ENCODE measurements around the gene RANBP1. TPM values are rescaled to one million over a fixed set of nuclear protein-coding genes. Genes with fewer than 3 reads are reported as not detected.

RANBP1 gene
- total RNA-seq, 1 experiment from 2014 or later, result 522 TPM

DNA sequence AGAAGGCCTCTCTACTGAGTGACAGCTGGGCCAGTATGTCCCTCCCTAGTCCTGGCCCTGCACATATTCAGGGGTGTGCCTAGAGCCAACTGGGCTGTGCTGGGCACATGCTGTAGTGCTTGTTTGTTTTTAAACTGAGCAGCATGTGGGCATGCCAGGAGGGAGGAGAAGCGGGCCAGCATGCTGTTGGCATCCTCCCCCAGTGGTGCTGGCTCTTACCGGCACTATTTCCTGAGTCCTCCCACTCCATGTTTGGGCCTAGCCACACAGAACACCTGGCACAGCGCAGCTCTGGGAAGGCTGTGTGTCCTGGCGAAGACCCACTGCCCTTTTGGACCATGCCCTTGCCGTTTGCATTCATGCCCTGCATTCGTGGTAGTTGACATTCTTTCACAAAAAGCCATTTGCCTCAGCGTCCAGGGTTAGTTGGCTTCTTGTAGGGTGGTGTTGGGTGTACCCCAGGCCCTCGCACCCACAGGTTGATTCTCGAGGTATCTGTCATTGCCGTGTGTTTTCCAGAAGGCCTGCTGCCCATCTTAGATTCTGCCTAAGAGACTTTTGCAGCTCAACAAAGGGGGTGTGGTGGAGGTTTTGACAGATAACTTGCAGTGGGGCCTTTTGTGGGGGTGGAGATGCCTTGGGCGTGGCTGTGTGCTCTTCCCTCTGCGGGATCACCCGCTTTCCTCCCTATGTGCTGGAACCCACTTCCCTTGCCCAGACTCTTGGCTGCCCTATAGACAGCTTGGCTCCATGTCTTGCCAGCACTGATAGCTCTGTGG lies 22.3 kb upstream of the RANBP1 start:
- Histone ChIP-seq H4K20me1 (ENCODE audit: control insufficient read depth, insufficient read depth, insufficient read length) (no peaks in the 10 kb centered on the region), H3K23me2 (ENCODE audit: insufficient read length, low read depth, low read length, poor library complexity, severe bottlenecking) (no peaks in the 10 kb centered on the region), H3K79me2 (ENCODE audit: insufficient read depth, low read length) (no peaks in the 10 kb centered on the region), H3K23ac (ENCODE audit: insufficient read length, low read depth, low read length) (no peak overlapping the region), H2BK120ac (ENCODE audit: low read depth, low read length, poor library complexity, severe bottlenecking) (no peak overlapping the region), H3K4me2 (ENCODE audit: insufficient read depth, insufficient read length, low read length) (no peak overlapping the region), H2AFZ (ENCODE audit: low read length) (no peak overlapping the region), H2AK5ac (ENCODE audit: insufficient read length, low read length) (no peak overlapping the region), H4K5ac (ENCODE audit: insufficient read length, low read depth, low read length) (no peak overlapping the region), H3K9ac (ENCODE audit: extremely low read depth, insufficient read length, low read length) (no peak overlapping the region), H4K8ac (replicated peaks; ENCODE audit: insufficient read length, low read depth, low read length) (no peak overlapping the region), H3T11ph (ENCODE audit: low read length) (no peak overlapping the region), H2BK20ac (ENCODE audit: low read depth, low read length, poor library complexity, severe bottlenecking) (no peak overlapping the region), H2BK12ac (ENCODE audit: insufficient read length, low read depth, low read length) (no peak overlapping the region), H3K4me1 (ENCODE audit: insufficient read depth, low read length) (no peaks in the 10 kb centered on the region), H3K27me3 (ENCODE audit: insufficient read depth, low read length) (no peaks in the 10 kb centered on the region), H3K56ac (ENCODE audit: insufficient read length, low read depth, low read length) (no peak overlapping the region), H3K79me1 (ENCODE audit: insufficient read depth, low read depth, low read length, poor library complexity, severe bottlenecking) (peaks cover 2% of the 10 kb centered on the region), H3K14ac (ENCODE audit: insufficient read depth, low read length) (no peak overlapping the region), H2BK15ac (ENCODE audit: low read depth, low read length) (no peak overlapping the region), H3K27ac (ENCODE audit: insufficient read length, low read depth, low read length) (no peak overlapping the region), H4K91ac (ENCODE audit: insufficient read length, low read depth, low read length) (no peak overlapping the region), H3K18ac (ENCODE audit: insufficient read length, low read depth, low read length) (no peak overlapping the region), H3K4ac (ENCODE audit: low read depth, low read length) (no peak overlapping the region), H3K9me3 (ENCODE audit: control insufficient read depth, low read depth, low read length) (no peaks in the 10 kb centered on the region), H2BK5ac (ENCODE audit: insufficient read length, low read length) (no peak overlapping the region)
- DNase-seq, result no peak
- Mint-ChIP-seq H3K4me1 (no peaks in the 10 kb centered on the region), H3K4me3 (no peak overlapping the region), H3K27ac (no peak overlapping the region), H3K9me3 (no peaks in the 10 kb centered on the region), H3K36me3 (ENCODE audit: insufficient read depth in 1 of 3, low read depth in 3 of 3) (peaks cover 80 to 100% (median 98%) of the 10 kb centered on the region in 3 experiments), H3K27me3 (ENCODE audit: low read depth) (no peaks in the 10 kb centered on the region; the same call in 1 of the 2 replicates)
- WGBS (ENCODE audit: extremely low coverage, insufficient read length, low lambda C conversion rate), result no CpG with 5 or more reads among the region's 13 CpGs
- TF ChIP-seq, protein P1, sequence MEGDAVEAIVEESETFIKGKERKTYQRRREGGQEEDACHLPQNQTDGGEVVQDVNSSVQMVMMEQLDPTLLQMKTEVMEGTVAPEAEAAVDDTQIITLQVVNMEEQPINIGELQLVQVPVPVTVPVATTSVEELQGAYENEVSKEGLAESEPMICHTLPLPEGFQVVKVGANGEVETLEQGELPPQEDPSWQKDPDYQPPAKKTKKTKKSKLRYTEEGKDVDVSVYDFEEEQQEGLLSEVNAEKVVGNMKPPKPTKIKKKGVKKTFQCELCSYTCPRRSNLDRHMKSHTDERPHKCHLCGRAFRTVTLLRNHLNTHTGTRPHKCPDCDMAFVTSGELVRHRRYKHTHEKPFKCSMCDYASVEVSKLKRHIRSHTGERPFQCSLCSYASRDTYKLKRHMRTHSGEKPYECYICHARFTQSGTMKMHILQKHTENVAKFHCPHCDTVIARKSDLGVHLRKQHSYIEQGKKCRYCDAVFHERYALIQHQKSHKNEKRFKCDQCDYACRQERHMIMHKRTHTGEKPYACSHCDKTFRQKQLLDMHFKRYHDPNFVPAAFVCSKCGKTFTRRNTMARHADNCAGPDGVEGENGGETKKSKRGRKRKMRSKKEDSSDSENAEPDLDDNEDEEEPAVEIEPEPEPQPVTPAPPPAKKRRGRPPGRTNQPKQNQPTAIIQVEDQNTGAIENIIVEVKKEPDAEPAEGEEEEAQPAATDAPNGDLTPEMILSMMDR (conservative IDR thresholded peaks at IDR 0.05), result no peak

Data from H9 (cell line).